ENCODE results near the gene PEMT. TPM values are rescaled to one million over a fixed set of nuclear protein-coding genes. Genes with fewer than 3 reads are reported as not detected.

Gene PEMT
- total and polyA plus RNA-seq, 9 of the 15 experiments (the other 6 are each of a cell fraction or from before 2014, with no cell fraction given), result 1.4 to 36.4 (median 13.6) TPM

- TF ChIP-seq RREB1 (CRISPR knock-in tag; IDR thresholded peaks at IDR 0.05) (no peak), ZBTB17 (CRISPR knock-in tag; IDR thresholded peaks at IDR 0.05) (no peak), ADNP (tag; IDR thresholded peaks at IDR 0.05) (no peak), MTF1 (CRISPR knock-in tag; IDR thresholded peaks at IDR 0.05; ENCODE audit: borderline replicate concordance) (no peak)
These were observed 98.1 kb downstream of the PEMT start (continued) for GRCh38 chr17:17493249-17493985.

Measured in K562 (cell line).